ENCODE results near the gene PRKCB.
"Not testable (repeated sequence)": the region's sequence is repeated elsewhere in the genome, so short reads cannot be mapped to it uniquely, and the experiment has no call there.

PRKCB gene

DNA sequence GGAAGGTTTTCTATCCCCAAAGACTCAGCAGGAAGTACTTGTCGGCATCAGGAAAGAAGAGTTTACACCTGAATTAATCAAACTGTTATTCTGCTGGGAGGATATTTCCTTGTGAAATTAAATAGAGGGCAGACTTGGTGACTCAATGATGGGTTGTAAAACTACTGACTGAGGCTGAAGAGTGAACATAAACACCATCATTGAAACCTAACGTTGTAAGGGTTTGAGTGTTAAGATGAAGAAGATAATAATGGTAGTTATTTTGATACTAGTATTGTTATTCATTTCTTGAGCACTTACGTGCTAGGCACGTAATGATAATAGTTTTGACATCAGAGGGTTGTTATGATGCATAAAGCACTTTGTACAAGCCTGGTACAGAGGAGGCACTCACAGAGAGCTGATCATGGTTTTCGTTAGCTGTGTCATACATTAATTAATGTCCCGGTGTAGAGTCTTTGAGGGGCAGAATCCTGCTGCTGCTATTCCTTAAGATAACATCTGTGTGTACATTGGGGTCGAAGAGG lies 356.2 kb downstream of the PRKCB start:
- no peak for DNase-seq

- no peak for DNase-seq
Measured at GRCh38 chr16:24195221-24195620, 359.4 kb downstream of the PRKCB start.

- DNase-seq: no peak
Measured at GRCh38 chr16:24198807-24199533, 363.2 kb downstream of the PRKCB start.

- no peak for DNase-seq
Measured at GRCh38 chr16:24203675-24204074, 367.9 kb downstream of the PRKCB start.

- no peak for DNase-seq
Measured at GRCh38 chr16:24204150-24204665, 368.4 kb downstream of the PRKCB start.

DNA sequence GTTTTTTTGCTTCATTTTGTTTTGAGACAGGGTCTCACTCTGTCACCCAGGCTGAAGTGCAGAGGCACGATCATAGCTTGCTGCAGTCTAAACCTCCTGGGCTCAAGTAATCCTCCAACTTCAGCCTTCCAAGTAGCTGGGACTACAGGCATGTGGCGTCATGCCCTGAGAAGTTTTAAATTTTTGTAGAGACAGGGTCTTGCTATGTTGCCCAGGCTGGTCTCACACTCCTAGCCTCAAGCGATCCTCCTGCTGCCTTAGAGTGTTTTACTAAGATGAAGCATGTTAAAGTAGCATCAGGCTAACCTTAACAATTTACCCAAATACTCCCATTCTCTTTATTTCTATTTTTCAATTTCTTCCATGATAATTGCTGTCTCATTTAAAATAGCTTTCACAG lies 371.1 kb downstream of the PRKCB start:
- DNase-seq: no peak

- no peak for DNase-seq
Measured at GRCh38 chr16:24208710-24209109, 372.9 kb downstream of the PRKCB start.

DNA sequence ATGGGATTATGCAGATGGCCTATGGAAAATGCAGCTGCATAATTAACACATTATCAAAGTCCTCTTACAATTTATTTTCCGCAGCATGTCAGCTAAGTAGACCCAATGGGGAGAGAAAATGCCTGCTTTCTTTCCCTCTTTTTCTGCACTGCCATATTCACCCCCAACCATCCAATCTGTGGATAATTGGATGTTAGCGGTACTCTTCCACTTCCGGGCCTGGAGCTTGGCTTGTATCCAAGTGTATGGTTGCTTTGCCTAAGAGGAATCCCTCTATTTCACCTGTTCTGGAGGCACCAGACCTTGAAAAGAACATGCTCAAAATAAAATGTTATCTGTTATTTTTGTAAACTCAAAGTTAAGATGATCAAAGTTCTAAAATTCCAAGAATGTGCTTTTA lies 379.2 kb downstream of the PRKCB start:
- no peak for DNase-seq

GRCh38 chr16:24216961-24217360 lies 381.2 kb downstream of the PRKCB start:
- DNase-seq: no peak

DNA sequence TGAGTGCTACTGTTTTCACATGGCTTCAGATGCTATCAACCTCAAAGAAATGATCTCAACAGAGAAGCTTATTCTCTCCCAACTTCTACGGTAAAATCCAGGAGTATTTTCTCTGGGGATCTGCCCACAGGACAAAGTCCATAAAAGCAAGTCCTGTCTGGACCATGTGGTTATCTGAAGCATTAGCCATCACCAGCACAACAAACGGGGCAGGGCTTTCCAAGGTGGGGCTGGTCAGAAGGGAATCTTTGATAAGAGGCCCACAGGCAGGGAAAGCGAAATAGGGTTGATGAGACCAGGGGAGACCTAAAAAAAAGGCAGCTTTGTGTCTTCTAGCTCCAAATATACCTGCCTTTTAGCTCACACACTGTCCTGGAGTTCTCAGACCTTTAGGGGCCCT lies 381.7 kb downstream of the PRKCB start:
- no peak for DNase-seq

DNA sequence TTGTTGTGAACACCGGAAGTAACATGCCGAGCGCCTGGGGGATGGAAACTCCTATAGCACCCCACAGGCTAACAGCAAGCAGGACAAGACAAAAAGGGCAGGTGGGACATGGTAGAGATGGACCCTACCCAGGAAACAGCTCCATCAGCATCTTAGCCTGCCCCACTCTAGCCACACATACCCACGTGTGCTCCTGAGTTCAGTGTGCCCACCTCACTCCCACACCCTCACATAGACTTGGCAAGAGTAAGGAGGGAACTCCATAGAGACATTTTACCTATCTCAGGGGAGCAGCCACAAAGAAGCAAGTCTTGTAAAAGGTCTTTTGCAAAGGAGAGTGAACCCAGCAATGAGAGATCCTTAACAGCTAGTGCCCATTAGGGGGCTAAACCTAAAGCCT lies 382.5 kb downstream of the PRKCB start:
- DNase-seq: no peak

- no peak for DNase-seq
Measured at GRCh38 chr16:24221219-24221618, 385.4 kb downstream of the PRKCB start.

- DNase-seq: no peak
Measured at GRCh38 chr16:24228514-24228913, 392.7 kb downstream of the PRKCB start.

DNA sequence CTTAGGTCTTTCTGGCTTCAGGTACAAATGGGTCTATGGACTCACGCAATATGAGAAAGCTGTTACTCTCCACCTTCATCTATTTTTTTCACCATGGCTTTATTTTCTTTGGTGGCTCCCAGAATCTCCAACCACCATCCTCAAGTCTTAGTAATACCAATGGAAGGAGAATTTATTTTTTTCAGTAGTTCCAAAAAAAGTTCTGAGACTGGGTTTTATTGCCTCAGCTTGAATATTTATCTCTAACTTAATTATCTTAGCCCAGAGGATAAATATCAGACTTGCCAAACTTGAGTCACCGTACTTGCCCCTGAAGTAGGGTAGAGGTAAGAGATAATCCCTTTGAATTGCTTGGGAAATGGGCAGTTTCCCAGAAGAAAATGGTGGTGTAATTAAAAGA lies 397.2 kb downstream of the PRKCB start:
- no peak for DNase-seq

DNA sequence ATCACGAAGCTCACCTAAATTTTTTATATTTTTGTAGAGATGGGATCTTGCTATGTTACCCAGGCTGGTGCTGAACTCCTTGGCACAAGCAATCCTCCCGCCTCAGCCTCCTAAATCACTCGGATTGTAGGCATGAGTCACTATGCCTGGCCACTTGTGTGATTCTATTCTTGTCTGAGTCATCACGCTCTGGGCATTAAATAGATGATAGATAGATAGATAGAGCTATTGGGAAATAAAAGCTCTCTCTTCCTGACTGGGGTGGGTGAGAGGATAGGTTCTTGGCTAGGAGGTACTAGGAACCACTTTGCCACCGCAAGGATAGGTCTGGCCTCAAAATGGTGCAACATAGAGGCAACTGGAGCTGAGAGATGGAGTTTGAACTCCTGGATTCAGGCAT lies 399.0 kb downstream of the PRKCB start:
- no peak for DNase-seq

DNA sequence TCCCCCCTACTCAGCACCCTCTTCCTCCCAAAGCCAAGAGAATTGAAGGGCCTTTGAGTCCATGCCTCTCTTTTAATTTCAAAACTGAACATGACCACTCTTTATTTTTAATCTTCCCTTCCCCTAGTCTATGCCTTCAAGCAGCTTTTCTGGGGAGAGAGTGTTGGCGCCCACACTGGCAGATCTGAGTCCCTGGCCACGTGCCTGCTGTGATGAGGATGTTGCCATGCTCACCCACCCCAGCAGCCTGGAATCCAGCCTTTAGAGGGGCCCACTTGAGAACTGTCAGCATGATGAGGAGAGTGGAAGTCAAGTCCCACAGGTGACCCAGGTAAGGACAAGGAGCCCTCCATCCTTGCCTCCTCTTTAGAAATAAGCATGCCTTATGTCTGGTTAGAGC lies 400.0 kb downstream of the PRKCB start:
- no peak for DNase-seq

DNA sequence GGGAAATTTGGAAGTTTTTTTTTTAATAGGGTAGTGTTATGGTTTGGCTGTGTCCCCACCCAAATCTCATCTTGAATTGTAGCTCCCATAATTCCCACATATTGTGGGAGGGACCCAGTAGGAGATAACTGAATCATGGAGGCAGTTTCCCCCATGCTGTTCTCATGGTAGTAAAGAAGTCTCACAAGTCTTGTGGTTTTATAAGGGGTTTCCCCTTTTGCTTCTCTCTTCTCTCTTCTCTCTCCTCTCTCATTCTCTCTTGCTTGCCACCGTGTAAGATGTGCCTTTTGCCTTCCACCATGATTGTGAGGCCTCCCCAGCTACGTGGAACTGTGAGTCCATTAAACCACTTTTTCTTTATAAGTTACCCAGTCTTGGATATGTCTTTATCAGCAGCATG lies 403.1 kb downstream of the PRKCB start:
- not testable (repeated sequence) for DNase-seq

GRCh38 chr16:24246911-24247607 lies 411.3 kb downstream of the PRKCB start:
- DNase-seq: no peak

GRCh38 chr16:24253192-24253591 lies 417.4 kb downstream of the PRKCB start:
- peak; percentile 64 for DNase-seq

GRCh38 chr16:24255456-24256371 lies 419.9 kb downstream of the PRKCB start, which contains the start of gene CACNG3:
Gene CACNG3, plus strand, starts transcription at chr16:24256335. Its CDS starts 420 bp downstream, at chr16:24256755.
- DNase-seq: peak; percentile 86

DNA sequence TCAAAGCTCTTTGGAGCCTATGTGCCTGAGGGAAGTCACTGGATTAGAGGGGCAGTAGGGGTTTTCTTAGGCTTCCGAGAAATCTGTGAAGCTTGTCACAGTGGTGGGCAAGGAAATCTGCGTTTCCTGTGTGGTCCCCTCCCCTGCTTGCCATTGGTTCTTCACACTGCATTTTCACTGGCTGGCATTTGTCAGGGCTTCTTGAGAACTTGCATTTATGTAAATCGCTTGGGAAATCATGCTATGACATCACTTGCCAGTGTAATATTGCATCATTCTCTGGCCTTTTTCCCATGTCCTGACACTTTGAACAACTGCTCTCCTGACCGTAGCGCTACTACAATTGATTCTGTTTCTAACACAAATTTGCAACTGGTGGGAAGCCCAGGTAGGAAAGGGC lies 422.2 kb downstream of the PRKCB start:
- no peak for DNase-seq

DNA sequence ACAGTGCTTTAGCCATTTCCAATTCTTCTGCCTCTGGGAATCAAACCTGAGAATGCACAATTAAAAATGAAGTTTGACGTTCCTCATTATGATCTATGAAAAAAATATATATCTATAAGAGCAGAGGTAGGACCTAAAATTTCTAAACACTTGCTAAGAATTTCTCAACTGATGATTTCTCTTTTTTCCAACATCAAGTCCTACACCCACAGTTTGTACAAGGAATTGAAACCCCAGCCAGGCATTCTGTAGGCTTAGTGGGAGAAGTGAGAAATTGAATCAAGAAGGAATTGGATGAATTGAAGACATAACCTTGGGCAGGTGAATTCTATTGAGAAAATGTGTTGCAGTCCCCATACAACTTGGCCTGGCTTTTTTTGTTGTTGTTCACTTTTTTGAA lies 423.0 kb downstream of the PRKCB start:
- no peak for DNase-seq

- DNase-seq: no peak
Measured at GRCh38 chr16:24262816-24263215, 427.0 kb downstream of the PRKCB start.
